GM12864 (cell line): ENCODE measurements around the gene KCNQ1.

Experiments used
- DNase-seq: peaks from one replicate; pipeline ENCODE4 v3.0.0-alpha.2; 2011; ENCODE audit warnings: low read depth
- H3K4me3 ChIP-seq: 2 replicates; pipeline ENCODE4 v1.5.1; 2011; ENCODE audit warnings: mild to moderate bottlenecking, low read depth, low read length, control low read depth
- TF ChIP-seq, protein P1 (sequence below): IDR thresholded peaks from 2 replicates; pipeline ENCODE4 v1.5.1; 2011; ENCODE audit warnings: low read depth, mild to moderate bottlenecking, moderate library complexity, low read length, control low read depth, inconsistent platforms; ENCODE audit errors: missing control alignments

KCNQ1 gene

DNA sequence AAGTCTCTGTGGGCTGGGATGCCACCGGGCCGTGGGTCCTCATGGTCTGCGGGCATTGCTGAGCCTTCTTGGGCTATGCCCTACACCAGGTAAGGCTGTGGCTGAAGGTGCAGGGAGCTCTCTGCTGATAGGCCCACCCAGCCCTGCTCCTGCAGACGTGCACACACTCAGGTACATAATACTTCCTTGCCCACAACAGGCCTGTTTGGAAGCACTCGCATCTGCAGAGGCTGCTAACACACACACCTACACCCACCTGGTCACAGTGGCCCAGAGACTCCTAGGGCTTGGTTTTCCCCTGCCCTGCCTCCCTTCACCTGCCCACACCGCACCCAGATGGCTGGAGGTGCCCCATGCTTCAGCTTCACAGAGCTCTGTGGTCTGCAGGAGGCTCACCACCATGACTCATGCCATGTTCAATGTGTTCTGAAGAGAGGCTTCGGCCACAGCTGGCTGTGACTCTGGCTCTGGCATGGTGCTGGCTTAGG is 327.8 kb downstream of the KCNQ1 start:
- DNase-seq = no peak
- TF ChIP-seq, protein P1, sequence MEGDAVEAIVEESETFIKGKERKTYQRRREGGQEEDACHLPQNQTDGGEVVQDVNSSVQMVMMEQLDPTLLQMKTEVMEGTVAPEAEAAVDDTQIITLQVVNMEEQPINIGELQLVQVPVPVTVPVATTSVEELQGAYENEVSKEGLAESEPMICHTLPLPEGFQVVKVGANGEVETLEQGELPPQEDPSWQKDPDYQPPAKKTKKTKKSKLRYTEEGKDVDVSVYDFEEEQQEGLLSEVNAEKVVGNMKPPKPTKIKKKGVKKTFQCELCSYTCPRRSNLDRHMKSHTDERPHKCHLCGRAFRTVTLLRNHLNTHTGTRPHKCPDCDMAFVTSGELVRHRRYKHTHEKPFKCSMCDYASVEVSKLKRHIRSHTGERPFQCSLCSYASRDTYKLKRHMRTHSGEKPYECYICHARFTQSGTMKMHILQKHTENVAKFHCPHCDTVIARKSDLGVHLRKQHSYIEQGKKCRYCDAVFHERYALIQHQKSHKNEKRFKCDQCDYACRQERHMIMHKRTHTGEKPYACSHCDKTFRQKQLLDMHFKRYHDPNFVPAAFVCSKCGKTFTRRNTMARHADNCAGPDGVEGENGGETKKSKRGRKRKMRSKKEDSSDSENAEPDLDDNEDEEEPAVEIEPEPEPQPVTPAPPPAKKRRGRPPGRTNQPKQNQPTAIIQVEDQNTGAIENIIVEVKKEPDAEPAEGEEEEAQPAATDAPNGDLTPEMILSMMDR = no peak

DNA sequence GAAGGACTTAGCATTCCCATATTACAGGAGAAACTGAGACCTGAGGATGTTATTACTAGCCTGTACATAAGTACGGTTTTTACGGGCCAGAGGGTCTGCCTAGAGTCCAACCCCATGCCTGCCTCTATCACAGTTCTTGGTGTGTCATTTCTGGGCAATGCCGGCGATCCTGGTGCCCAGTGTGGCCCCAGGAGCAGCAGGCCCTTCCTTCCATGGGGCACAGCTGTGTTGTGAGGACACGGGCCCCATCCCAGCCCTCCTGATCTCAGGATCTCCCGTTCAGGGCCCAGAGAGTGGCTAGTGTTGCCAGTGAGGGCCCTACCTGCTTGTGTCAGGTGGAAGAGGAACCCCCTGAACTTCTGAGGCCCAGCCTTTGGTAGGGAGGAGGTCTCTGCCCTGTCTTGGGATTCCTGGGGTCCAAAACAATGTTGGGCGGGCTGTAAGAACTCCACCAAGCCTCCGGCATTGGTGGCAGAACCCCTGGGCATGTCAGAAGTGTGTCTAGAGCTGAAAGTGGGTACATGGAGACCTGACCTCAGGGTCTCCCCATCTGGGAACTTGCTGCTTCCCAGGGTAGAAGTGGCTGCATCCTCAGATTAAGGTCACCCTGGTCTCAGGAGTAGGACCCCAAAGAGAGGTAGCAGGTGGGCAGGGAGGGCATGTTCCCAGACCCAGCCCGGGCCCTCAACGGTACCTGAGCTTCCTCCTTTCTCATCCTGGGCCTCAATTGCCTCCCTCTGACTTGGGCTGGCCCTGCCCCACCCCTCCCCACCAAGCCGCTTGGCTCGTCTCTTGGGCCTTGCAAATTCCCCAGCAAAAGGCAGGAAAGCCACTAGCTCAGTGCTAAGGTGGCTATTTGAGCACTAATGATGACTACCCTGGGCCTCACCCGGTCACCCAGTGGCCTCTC is 329.6 kb downstream of the KCNQ1 start:
- TF ChIP-seq, protein P1 = no peak
- H3K4me3 ChIP-seq = no peak overlapping the region
- no peak for DNase-seq

More for the DNA sequence above, 327.8 kb downstream of the KCNQ1 start:
- H3K4me3 ChIP-seq = no peak overlapping the region

DNA sequence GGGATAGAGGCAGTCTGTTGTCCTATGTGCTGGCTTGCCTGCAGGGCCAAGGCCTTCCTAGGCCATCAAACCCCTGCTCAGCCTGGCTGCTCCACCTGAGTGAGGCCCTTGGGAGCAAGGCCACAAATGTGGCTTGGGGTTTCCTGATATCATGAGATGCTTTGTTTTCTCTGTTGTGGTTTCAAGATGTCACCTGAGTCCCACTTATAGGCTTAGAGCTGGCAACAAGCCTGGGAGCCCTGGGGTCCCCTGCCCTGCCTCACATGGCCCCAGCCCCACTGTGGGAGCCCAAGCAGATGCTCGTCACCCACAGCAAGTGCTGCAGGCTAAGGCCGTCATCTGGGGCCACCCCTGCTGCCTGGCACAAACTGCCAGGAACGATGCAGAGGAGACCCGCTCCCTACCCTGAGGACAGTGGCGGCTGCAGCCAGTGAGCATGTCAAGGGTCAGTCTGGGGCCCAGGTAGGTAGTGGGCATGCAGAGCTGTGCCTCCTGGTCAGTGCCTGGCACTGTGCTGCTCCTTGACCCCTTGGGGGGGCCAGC is 330.3 kb downstream of the KCNQ1 start:
- H3K4me3 ChIP-seq = no peak overlapping the region
- DNase-seq = no peak
- TF ChIP-seq, protein P1 = no peak

DNA sequence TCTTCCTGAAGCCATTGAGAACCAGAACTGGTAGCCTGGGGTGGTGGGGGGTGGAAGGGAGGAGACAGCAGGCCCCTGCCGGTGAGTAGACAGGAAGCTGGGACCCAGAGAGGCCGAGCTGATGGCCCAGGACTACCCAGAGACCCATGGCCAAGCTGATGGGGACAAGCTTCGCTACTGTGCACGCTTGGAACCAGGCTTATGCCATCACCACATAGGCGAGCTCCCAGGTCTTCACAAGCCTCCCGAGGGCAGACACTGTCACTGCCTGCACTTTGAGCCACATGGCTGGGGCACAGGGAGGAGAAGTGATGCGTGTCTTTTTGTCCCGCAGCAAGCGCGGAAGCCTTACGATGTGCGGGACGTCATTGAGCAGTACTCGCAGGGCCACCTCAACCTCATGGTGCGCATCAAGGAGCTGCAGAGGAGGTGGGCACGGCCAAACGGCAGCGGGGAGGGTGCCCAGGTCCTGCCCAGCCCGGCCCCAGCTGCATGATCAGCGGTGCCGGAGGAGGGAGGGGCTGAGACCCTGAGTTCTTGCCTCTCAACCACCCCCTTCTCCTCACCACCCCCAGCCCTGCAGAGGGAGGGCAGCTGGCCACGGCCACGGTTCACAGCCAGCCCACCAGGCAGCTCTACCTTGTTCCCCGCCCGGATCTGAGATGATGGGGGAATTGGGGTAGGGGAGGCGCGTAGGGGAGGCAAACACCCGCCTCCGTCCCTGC is 331.0 kb downstream of the KCNQ1 start:
- TF ChIP-seq, protein P1 = no peak
- H3K4me3 ChIP-seq = no peak overlapping the region
- no peak for DNase-seq

DNA sequence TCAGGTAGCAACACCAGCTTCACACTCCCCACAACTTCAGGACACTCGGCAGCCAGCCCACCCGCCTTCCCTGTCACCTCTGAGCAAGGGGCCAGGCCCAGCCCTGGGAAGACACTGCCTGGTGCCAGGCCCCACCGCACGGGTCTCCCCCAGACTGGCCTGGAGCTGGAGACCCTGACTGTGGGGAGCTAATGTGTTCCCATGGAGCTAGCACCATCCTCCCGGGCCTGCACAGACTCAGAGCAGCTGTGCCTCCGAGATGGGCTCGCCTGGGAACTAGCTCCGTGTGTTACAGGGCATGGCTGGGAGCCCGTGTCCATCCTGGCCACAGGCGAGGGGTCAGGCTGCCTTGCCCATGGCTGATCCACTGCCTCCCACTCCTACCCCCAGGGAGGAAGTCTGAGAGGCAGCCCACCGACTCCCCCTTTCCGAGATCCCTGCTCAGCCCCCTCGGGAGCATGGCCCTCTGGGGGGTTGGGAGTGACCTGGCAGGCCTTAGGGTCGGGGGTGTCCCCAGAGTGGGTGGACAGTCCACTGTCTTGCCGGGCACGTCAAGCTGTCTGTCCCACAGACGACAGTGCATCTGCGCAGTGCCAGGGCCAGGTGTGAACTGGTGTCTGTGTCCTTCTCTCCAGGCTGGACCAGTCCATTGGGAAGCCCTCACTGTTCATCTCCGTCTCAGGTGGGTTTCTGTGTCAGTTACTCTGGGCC is 331.7 kb downstream of the KCNQ1 start:
- TF ChIP-seq, protein P1 = no peak
- no peak overlapping the region for H3K4me3 ChIP-seq
- no peak for DNase-seq

DNA sequence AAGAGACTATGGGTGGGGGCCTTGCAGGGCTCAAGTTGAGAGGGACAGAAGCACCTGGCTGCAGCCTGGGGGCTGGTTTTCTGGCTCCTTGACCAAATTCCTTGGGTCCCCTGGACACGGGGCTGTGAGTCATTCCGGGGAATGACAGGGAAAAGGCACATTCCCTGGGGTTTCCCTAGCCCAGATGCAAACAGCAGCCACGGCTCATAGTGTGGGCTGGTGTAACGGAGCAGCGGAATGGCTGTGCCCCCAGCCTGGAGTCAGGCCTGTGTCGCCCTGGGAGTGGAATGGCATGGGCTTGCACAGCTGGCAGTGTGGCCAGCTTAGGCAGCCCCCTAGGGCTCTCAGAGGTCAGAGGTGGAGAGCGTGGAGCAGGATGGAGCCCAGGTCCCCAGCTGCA is 332.6 kb downstream of the KCNQ1 start:
- no peak for DNase-seq

More for the DNA sequence above, 332.6 kb downstream of the KCNQ1 start:
- no peak overlapping the region for H3K4me3 ChIP-seq
- TF ChIP-seq, protein P1 = no peak
